CD4-positive, alpha-beta T cell treated with Interleukin-1 beta for 1 hour (primary cell): Measurements from ENCODE around the gene B4GALNT1.
"Not testable (repeated sequence)": the region's sequence is repeated elsewhere in the genome, so short reads cannot be mapped to it uniquely, and the experiment has no call there.

Experiments
- DNase-seq, 2 donors: peaks; one replicate each; pipeline ENCODE4 v3.0.0-alpha.2; 2020 to 2022

Gene B4GALNT1

DNA sequence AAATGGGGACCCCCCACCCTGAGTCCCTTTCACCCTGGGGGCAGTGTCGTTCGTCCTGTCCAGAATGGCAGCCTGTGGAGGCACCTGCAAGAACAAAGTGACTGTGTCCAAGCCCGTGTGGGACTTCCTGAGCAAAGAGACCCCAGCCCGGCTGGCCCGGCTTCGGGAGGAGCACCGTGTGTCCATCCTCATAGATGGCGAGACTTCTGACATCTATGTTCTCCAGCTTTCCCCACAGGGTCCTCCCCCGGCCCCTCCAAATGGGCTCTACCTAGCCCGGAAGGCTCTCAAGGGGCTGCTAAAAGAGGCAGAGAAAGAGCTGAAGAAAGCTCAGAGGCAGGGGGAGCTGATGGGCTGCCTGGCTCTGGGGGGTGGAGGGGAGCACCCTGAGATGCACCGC lies 26.2 kb downstream of the B4GALNT1 start:
- DNase-seq: no peak

DNA sequence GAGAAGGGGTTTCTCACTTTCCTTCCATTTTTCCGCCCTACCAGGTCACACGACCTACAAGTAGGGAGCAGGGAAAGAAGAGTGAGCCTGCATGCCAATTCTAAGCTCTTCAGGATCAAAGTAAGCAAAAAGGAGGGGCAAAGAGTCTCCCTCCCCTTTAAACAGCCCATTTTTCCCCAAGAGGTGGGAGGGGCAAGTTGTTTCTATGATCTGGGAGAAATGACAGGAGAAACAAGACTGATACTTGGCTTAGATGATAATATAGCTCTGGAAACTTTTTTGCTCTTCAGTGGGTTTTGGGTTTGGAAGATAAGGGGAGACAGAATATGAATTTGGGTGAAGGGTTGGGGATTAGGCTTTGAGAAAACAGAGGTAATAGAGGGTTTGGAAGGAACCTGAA lies 26.6 kb downstream of the B4GALNT1 start:
- no peak for DNase-seq

DNA sequence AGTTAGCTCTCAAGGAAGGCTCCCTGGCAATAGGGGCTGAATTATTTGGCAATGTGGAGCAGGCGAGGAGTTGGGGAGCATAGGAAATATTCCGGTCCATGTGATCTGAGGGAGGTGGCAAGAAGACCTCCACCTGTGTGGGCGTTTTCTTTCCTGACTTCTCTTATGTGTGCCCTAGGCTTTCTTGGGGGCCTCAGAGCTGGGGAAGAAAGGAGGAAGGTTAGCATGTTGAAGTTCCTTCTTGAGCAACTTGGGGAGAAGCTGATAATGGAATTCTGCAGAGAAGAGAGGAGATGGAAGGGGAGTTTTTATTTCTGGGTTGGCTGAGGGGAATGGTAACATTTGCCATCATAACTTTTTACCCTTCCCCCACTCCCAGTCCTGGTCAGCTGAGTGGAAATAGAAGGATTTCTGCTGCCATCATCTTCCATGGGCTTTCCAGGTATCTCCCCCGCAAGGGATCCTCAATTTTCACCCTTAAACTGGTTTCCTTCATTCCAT lies 27.1 kb downstream of the B4GALNT1 start:
- no peak for DNase-seq

DNA sequence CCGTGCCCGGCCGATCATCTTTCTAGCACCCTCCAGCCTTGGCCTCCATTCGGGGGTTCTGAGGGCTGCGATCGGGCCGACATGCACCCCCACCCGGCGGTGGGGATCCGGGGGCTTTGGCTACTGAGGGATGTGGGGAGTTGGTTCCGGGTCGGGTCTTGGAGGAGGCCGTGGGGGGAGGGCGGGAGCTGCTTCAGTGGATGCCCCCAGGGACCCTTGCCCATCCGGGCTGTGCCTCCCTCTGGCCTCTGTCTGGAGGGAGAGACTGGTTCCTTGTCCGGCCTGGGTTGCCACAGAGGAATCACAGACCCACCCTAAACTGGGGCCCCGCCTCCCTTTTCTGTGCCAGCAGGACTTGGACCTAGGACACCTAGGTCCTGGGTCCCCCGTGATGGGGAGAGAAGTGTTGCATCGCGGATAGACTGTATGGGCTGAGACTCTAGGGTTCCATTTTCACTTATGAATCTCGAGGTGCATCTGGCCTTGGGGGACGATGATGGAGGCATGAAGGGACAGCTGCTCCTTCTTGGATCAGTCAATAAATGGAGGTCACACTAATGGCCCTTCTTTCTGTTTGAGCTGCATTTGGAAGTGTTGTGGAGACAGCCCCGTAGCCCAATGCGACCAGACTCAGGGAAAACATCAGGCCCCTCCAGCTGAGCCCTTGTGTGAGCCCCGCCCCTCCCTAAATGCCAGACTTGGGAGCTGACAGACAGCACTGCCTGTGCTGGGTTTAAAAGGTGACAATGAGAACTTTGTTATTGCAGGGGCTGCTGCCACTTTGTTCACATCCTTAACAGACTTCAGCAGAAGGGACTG lies 27.8 kb downstream of the B4GALNT1 start:
- no peak for DNase-seq

DNA sequence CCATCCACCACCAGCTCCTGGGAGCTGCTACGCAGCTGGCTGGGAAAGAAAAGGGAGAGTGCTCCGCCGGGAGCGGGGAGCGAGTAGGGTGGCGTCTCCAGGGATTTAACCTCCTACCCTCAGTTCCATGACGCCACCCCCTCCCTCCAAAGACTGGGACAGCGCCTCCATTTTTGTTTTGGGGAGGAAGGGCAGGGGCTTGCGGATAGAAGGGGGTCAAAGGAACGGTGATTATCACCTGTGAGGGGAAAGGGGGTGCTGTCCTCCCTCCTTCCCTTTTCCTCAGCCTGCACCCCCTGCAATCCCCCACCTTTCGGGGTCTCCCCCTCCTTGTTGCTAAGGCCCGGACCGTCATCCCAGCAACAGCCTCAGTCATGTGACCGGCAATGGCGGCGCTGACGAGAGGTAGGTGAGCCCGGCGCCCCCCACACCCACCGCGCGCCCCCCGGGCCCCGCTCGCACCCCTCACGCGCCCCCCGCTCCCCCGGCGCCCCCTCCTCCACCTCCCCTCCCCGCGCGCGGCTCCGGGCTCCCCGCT lies 28.5 kb downstream of the B4GALNT1 start, which contains the start of gene DTX3:
TSS of gene DTX3 (plus strand) at position 371 of the 538 bp plus-strand sequence. CDS start 1,694 bp downstream, outside the sequence.
- peak; percentile 28 to 45 for DNase-seq

DNA sequence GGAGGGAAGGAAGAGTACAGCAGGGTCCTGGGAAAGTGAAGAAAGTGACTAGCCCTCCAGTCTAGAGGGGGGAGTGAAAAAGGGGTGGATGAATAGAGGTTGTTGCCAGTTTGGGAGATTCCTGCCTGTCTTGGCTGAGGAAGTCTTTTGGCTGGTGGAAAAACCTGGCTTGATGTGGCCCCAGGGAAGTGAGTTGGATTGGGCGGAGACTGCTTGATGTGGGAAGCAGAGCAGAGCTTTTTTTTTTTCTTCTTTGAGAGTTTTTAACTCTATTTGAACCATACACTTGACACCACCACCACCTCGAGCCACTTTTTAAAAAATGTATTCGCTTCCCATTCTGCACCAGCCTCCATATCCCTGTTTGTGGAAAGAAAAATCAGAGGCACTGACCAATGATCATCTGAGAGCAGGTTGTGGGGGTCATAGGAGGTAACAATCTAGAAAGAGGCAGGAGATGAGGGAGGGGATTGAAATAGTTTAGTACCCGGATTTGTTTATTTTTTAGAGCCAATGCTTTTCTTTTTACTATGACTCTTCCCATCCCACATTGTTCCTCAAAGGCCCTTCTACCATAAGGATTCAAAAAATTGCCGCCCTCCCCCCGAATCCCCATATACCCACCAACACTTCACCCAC lies 29.1 kb downstream of the B4GALNT1 start:
- no peak for DNase-seq

DNA sequence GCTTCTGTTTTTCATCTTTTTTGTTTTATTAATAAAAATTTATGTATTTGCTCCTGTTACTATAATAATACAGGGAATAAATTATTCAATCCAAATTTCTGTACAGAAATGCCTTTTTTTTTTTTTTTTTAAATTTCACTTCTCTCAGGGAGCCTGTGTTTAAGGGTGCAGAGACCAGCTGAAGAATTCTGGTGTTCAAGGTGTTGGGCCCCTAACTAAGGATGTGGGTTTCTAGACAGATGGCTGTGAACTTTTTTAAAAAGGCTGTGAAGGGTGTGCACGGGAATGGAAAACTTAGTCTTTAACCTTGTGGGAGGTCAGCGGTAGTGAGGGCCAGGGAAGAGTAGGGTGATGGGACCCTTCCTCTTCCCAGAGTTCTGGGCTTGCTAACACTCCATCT lies 29.7 kb downstream of the B4GALNT1 start:
- DNase-seq: no peak

DNA sequence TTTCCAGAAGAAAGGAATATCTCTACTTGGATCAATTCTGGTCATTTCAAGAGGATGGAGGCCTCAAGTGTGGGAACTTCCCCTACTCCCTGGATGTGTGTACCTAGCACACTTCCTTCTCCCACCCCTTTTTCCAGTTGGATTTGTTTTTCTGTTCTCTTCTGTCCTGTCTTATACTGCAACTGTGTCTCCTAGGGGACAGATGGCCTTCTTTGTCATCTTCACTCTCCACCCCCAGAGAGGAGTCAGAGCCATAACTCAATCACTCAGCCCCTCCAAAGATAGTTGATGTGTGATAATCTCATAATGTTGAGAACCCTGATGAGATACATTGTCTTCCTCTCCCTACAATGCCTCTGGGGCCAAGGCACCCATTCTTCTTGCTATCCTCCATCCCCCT lies 30.5 kb downstream of the B4GALNT1 start:
- no peak for DNase-seq

DNA sequence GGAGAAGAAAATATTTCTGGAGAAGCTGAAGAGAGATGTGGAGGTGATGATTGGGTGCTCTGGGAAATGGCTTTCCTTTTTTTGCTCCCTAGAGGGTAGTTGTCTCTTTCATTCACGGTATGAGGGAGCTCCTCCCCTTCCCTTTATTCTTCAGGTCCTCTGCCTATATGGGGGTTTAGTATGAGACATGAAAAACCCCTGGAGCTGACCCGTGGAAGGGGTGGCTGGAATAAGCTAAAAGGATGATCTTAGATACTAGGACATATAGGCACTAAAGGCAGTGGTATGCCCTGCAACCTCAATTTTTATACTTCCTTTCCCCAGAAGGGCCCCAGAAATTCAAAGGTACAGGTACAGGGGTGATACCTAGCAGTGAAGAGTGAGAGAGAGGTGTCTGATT lies 32.6 kb downstream of the B4GALNT1 start:
- no peak for DNase-seq

DNA sequence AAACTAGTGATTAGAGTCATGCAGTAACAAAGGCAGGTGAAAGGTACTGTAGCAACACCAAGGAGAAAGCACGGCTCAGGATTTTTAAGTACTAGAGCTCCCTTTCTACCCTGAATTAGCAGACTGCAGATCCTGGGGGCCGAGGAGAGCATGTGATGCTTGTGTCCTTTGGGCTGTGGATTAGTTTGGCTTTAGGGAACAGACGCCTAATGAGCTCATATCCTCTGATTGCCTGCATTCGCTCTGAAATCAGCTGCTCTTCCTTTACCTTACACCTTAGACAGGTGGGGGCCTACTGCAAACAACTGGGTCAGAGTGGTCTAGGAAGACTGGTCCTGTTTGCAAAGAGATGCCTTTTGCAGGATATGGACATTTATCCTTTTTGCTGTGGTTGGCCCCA lies 39.8 kb downstream of the B4GALNT1 start:
- no peak for DNase-seq

DNA sequence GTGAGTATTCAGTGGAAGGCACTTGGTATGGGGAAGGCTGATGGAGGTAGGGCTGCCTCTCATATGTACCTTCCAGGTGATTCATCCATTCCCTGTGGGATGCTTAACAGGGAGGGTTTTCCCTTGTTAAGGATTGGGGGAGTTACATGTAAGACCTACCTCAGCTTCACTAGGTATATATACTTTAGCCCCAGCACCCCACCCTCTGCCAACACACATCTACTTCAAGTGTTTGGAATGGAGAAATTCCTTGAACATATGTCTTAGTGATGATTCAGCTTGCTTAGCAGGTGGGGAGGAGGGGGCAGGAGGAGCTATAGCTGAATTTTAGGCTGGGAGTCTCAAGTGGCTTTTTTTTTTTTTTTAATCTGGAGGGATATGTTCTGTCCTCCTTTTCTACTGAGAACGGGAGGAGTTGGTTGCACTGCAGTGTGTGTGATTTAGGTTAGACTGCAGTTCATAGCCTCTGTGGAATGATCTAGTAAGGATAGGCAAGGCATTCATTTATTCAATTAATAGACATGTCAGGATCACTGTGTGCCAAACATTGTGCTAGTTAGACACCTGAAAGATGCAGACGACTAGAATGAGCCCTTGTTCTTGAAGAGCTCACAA lies 40.3 kb downstream of the B4GALNT1 start:
- no peak for DNase-seq

DNA sequence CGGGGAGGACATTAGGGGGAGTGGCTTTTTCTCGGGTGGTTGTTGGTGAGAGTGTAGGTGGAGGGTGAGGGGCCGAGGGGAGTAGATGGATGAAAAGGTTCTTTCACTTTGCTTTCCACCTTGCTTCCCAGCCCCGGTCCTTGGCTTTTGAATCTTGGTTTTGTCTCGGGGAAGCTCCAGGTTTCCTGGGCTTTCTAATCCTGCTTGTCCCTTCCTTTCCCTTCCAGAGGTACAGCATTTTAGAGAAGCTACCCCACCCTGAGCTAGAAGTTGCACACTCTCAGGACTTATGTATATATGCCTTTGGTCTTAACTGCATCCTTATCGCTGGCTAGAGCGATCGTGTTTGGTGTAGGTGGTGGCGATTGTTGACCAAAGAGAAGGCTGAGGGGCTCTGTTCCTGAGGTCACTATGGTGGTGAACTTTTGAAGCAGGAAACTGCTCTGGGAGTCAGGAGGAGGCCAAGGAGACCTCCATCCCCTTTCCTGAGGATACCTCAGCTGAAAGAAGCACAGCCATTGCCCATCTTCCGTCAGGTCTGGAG lies 41.1 kb downstream of the B4GALNT1 start:
- DNase-seq: no peak

DNA sequence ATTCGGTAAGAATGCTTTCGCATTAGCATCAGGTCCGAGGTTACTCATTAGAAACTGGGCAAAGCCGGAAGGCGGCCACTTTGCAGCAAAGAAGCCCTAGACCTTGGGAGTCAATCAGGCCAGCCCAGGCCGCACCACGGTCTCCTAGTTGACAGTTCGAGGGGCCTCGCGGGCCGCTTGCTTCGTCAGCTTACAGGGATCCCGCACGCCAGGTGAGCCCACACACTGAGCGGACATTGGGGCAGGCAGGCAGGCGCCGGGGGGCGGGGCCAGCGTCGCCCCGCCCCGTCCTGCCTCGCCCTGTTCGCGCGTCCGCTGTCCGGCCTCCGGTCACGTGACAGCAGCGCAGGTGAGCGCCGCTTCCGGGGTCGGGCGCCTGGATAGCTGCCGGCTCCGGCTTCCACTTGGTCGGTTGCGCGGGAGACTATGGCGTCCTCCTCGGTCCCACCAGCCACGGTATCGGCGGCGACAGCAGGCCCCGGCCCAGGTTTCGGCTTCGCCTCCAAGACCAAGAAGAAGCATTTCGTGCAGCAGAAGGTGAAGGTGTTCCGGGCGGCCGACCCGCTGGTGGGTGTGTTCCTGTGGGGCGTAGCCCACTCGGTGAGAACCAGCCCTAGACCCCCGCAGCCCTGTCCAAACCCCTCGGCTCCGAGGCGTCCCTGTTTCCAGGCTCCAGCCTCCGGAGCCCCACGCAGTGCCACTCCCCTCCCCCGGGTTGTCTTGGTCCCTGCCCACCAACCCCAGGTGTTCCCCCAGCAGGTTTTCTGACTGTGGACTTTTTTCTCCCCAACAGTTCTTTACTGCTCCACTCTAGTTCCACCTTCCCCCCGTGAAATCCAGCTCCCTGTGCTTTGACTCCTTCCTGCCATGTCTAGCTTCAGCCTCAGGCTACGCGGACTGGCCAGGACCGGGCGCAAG lies 41.9 kb downstream of the B4GALNT1 start, which contains the start of gene PIP4K2C:
TSS of gene PIP4K2C (plus strand) at position 329 of the 918 bp plus-strand sequence. CDS start at position 427, 98 bp downstream.
- DNase-seq: peak; percentile 85 to 87

DNA sequence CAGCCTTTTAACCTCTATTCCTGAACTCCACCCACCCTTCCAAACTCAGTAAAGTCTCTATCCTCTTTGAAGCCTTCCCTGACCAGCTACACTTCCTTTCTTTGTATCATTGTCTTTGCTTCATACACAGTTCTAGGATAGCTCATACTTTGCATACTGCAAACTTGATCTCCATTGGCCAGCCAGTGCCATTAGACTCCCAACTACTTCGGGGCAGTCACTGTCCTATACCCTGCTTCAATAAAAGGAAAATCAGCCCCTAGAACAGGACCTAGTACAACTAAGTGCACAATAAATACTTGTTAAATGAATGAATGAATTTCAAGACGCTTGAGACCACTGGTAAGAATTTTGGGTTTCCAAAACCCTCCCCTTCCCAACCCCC lies 42.5 kb downstream of the B4GALNT1 start:
- DNase-seq: no peak

DNA sequence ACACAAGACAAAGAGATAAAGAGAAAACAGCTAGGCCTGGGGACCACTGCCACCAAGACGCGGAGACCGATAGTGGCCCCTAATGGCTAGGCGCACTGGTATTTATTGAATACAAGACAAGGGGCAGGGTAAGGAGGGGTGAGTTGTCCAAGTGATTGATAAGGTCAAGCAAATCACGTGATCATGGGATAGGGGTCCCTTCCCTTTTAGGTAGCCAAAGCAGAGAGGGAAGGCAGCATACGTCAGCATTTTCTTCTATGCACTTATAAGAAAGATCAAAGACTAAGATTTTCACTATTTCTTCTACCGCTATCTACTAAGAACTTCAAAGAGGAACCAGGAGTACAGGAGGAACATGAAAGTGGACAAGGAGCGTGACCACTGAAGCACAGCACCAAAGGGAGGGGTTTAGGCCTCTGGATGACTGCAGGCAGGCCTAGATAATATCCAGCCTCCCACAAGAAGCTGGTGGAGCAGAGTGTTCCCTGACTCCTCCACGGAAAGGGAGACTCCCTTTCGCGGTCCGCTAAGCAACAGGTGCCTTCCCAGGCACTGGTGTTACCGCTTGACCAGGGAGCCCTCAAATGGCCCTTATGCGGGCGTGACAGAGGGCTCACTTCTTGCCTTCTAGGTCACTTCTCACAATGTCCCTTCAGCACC lies 43.9 kb downstream of the B4GALNT1 start:
- not testable (repeated sequence) for DNase-seq

DNA sequence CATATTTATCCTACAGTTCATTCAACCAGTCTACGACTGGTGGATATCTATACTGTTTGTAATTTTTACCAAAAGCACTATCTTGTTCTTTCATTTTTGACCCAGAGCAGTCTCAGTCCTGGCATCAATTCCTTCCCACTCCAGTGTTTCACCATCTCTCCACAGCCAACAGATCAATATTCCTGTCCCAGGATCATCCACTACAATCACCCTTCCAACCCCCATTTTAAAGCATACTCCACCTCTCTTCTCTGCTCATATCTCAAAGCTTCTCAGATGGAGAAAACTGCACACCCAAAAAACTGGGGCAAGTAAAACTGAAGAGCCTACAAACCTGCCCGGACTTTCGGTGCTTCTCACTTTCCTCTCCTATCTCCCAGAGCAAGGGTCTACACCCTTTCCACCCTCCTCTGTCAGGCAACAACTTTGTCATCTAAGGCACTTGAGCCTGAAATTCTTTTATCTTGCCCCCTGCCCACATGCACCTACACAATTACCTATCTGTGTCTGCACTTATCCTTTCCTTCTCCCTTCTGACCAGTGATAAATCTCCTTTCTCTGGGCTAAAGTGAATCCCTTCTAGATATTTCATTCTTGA lies 46.1 kb downstream of the B4GALNT1 start:
- no peak for DNase-seq

DNA sequence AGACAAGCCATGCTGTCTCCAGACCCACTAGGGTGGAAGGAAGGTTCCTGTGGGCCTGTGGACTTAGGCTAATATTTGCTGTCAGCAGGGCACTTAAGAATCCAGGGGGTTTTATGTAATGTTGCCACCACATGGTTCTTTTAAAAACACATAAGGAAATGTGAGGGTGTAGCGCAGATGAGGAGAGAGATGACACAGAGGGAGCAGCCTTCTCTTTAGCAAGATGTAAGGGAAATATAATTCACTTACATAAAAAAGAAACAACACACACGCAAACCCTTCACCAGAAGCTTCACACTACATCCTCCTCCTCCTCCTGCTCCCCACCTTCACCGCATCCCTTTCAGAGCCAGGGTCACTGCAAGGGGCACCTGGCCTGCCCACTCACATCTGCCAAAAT lies 46.9 kb downstream of the B4GALNT1 start:
- DNase-seq: no peak

DNA sequence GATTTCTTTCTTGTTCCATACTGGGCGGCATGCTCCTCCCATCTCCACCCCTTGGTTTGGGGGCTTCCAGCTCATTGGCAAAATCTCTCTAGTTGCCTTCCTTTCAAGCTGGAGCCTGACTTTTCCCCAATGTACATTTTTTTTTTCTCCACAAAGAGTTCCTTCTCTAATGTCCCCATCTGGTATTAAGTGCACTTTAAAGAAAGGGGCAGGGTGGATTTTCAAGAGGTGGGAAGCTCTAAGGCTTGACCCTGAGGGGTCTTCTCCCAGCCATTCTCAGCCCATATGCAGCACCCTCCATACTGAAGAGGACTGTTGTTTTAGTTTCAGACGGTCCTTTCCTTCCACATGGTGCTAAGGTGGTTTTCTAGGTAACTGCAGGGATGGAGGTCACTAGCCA lies 47.8 kb downstream of the B4GALNT1 start:
- no peak for DNase-seq

DNA sequence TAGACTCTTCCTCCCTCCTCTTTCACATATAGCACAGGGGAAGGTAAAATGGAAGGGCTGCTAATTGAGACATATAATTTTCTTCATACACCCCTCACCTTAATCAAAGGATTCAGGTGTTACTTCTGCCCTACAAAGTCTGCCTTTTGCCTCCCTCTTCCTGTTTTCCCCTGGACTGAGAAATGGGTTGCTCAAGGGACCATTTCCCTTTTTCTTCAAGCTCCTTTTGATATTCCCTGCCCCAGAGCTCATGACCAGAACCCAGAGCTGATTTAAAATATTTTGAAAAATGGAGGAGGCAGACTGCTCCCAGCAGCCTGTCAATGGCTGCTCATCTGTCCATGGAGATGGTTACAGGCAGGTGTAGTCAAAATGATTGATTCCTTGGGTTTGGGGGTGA lies 48.3 kb downstream of the B4GALNT1 start:
- DNase-seq: no peak

DNA sequence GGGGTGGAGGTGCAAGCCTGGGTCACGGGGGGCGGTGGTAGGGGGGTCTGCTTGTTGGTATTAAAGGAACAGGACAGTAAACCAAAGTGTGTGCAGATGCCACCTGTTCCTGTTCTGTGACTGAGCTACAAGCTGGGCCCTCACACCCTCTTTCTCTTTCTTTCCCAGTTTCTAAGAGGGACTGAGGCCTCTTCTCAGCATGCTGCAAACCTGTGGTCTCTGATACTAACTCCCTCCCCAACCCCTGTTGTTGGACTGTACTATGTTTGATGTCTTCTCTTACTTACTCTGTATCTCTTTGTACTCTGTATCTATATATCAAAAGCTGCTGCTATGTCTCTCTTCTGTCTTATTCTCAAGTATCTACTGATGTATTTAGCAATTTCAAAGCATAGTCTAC lies 49.0 kb downstream of the B4GALNT1 start:
- DNase-seq: no peak
